Neutrophil (primary cell): Measurements from ENCODE around the gene SHC4.
A peak's percentile ranks its signal among the peaks of the same experiment; 100 is the strongest.

ENCODE experiments used
- H3K27ac ChIP-seq: fragments of 200-600 bp; sonication (generic); 2 replicates; pipeline ENCODE4 v1.5.1; 2016; ENCODE audit warnings: mild to moderate bottlenecking, moderate library complexity
- H3K27me3 ChIP-seq: fragments of 200-600 bp; sonication (generic); 2 replicates; pipeline ENCODE4 v1.6.0; 2016; ENCODE audit warnings: mild to moderate bottlenecking
- H3K36me3 ChIP-seq: fragments of 200-600 bp; sonication (generic); 2 replicates; pipeline ENCODE4 v1.5.1; 2017
- H3K4me1 ChIP-seq, 2 experiments: fragments of 200-600 bp in 1 of 2; sonication (generic) in 1 of 2; 1 replicate in 1 of 2; 2 replicates in 1 of 2; pipeline versions ENCODE4 v1.5.1 to v1.6.1; 2013 to 2016; ENCODE audit warnings: low read depth in 1 of 2, low read length in 1 of 2, mild to moderate bottlenecking in 1 of 2, moderate library complexity in 1 of 2; ENCODE audit not compliant: control insufficient read depth in 1 of 2, insufficient read depth in 1 of 2
- H3K4me3 ChIP-seq, 2 experiments: fragments of 200-600 bp in 1 of 2; sonication (generic) in 1 of 2; 1 replicate in 1 of 2; 2 replicates in 1 of 2; pipeline ENCODE4 v1.5.1; 2013 to 2016; ENCODE audit warnings: low read depth in 1 of 2, low read length in 1 of 2, mild to moderate bottlenecking in 1 of 2, moderate library complexity in 1 of 2
- H3K9me3 ChIP-seq: fragments of 200-600 bp; sonication (generic); 2 replicates; pipeline ENCODE4 v1.5.1; 2016
- CTCF ChIP-seq: fragments of 200-600 bp; sonication (generic); IDR thresholded peaks from 2 replicates; pipeline ENCODE4 v1.5.1; 2016; ENCODE audit warnings: antibody characterized with exemption

The SHC4 gene

DNA sequence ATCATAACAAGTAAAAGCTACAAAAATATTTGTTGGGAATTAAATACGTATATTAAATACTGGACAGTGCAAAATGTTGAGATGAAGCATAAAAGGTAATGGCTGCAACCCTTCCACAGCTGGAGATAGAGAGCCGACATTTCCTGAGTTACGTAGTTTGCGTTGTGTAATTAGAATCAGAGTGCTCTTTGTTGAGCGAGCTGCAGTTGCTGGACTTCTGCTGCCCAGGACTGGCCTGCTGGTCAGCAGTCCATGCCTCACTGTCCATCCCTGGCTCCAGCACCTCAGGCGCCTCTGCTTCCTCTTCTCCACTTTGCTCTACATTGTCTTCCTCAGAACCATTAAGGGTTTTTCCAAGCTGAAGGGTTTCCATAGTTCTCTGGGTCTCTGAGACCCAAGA lies 28.4 kb upstream of the SHC4 start:
- TF ChIP-seq CTCF: no peak
- H3K9me3 ChIP-seq: no peaks in the 10 kb centered on the region
- no peak overlapping the region for H3K4me3 ChIP-seq
- no peaks in the 10 kb centered on the region for H3K27me3 ChIP-seq
- peaks cover 68% of the 10 kb centered on the region for H3K36me3 ChIP-seq
- peak overlapping the region; percentile 10 for H3K27ac ChIP-seq
- peaks cover 0 to 2% of the 10 kb centered on the region in 2 experiments for H3K4me1 ChIP-seq

DNA sequence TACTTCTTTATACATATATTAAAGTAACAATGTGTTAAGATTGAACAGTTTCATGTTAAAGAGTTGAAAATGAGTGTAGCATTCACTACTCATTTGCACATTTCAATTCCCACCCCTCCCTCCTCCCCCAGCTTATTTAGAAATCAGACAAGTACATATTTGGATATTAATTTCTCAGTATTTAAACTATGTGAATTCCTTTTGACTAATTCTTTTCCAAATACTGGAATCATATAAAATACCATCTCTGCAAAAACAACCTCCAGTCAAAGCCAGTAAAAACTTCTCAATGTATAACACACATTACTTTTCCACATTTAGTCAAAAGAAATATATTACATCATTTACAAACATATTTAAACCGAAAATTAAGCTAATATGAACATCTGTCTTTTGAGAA lies 25.5 kb upstream of the SHC4 start:
- H3K27ac ChIP-seq: no peak overlapping the region
- no peak for TF ChIP-seq CTCF
- H3K9me3 ChIP-seq: no peaks in the 10 kb centered on the region
- no peaks in the 10 kb centered on the region for H3K27me3 ChIP-seq
- H3K4me1 ChIP-seq: peaks cover 0 to 3% of the 10 kb centered on the region in 2 experiments
- H3K36me3 ChIP-seq: peaks cover 39% of the 10 kb centered on the region
- H3K4me3 ChIP-seq: no peak overlapping the region

DNA sequence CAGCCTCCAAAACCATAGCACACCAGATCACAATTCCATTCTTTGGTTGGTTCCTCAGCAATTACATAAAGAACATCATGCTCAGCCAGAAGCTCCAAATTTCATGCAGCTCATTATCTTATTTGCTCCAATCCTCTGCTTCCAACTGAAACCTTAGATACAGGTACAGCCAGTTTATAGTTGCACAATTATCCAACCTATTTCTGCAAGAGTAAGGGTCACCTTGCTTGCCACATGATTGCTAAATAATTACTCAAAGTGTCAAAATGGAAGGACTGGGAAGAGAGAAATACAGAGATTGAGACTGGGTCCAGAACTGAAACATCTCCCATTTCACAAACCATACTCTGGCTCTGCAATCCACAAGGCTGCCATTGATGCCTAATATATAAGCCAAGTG lies 23.4 kb upstream of the SHC4 start:
- Histone ChIP-seq H3K4me1 (peaks cover 0 to 3% of the 10 kb centered on the region in 2 experiments), H3K4me3 (no peak overlapping the region), H3K36me3 (peaks cover 31% of the 10 kb centered on the region), H3K27me3 (peaks cover 2% of the 10 kb centered on the region), H3K27ac (no peak overlapping the region), H3K9me3 (no peaks in the 10 kb centered on the region)
- TF ChIP-seq CTCF: no peak

DNA sequence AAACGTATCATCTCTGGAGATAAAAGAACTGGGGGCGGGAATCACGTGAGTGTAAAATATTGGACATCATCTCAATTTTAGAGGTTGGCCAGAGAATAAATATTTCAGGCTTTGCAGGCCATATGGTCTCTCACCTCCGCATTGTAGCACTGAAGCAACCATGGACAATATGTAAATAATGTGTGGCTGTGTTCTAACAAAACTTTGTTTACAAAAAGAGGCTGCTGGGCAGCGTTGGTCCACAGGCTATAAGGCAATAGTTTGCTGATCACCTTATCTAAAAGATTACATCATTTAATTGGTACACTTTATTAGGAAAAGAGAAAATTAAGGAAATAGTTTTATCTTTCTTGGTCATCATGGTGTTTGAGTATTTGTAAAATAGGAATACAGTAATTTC lies 22.5 kb upstream of the SHC4 start:
- Histone ChIP-seq H3K27ac (no peak overlapping the region), H3K36me3 (peaks cover 23% of the 10 kb centered on the region), H3K27me3 (peaks cover 11% of the 10 kb centered on the region), H3K9me3 (no peaks in the 10 kb centered on the region), H3K4me3 (no peak overlapping the region), H3K4me1 (peaks cover 0 to 3% of the 10 kb centered on the region in 2 experiments)
- TF ChIP-seq CTCF: no peak

DNA sequence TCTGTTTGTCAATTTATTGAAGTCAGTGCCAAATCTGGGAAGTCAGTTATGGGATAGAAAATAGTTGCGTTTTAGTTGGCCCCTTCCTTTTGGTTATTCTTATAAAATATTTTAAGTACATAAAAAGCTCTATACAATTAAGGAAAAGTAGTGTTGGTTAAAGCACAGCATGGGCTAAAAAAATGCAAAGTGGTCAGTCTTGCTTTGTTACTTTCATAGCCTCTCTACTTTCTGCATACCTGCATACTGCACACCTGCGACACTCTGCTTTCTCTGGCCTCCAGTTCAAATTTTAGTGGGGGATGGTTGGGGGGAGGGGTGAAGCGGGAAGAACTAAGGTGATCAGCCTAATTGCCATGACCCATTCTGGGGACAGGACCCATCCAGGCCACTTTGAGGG lies 21.8 kb upstream of the SHC4 start:
- Histone ChIP-seq H3K4me1 (peaks cover 0 to 3% of the 10 kb centered on the region in 2 experiments), H3K36me3 (peaks cover 16% of the 10 kb centered on the region), H3K9me3 (no peaks in the 10 kb centered on the region), H3K27ac (no peak overlapping the region), H3K27me3 (peaks cover 17% of the 10 kb centered on the region), H3K4me3 (no peak overlapping the region)
- TF ChIP-seq CTCF: no peak

- Histone ChIP-seq H3K27me3 (peaks cover 17% of the 10 kb centered on the region), H3K4me3 (no peak overlapping the region), H3K9me3 (no peaks in the 10 kb centered on the region), H3K27ac (no peak overlapping the region), H3K36me3 (peaks cover 10% of the 10 kb centered on the region), H3K4me1 (peaks cover 0 to 3% of the 10 kb centered on the region in 2 experiments)
- TF ChIP-seq CTCF: no peak
These were observed 21.2 kb upstream of the SHC4 start for GRCh38 chr15:48984811-48985352.
